ENCODE results near the gene ATP2C1. TPM values are rescaled to one million over a fixed set of nuclear protein-coding genes. Genes with fewer than 3 reads are reported as not detected.

Gene ATP2C1
- total RNA-seq, 2 donors from 2014 or later = 76.0 to 79.6 TPM

- no peak overlapping the region for H3K27ac Mint-ChIP-seq
- no peak for ATAC-seq (replicated peaks in 1 of 2)
- H3K27me3 Mint-ChIP-seq (ENCODE audit: low read depth) = no peaks in the 10 kb centered on the region
- peaks cover under 1% of the 10 kb centered on the region for H3K4me1 Mint-ChIP-seq (ENCODE audit: low read depth)
- DNase-seq = no peak
- H3K4me3 Mint-ChIP-seq = no peak overlapping the region
- peaks cover 5 to 6% of the 10 kb centered on the region in 2 donors for H3K36me3 Mint-ChIP-seq (ENCODE audit: insufficient read depth in 2 of 2)
- H3K9me3 Mint-ChIP-seq = no peaks in the 10 kb centered on the region
These were observed 82.8 kb downstream of the ATP2C1 start for GRCh38 chr3:130976706-130977105.

GRCh38 chr3:130979117-130979516 is 85.2 kb downstream of the ATP2C1 start:
- no peaks in the 10 kb centered on the region for H3K4me1 Mint-ChIP-seq (ENCODE audit: low read depth)
- ATAC-seq (replicated peaks in 1 of 2) (no peak), DNase-seq (no peak)
- H3K27me3 Mint-ChIP-seq (ENCODE audit: low read depth) = no peaks in the 10 kb centered on the region
- no peaks in the 10 kb centered on the region for H3K9me3 Mint-ChIP-seq
- H3K4me3 Mint-ChIP-seq = no peak overlapping the region
- H3K36me3 Mint-ChIP-seq (ENCODE audit: insufficient read depth in 2 of 2) = peaks cover 1 to 2% of the 10 kb centered on the region in 2 donors
- H3K27ac Mint-ChIP-seq = no peak overlapping the region

GRCh38 chr3:130981469-130981868 is 87.6 kb downstream of the ATP2C1 start:
- Mint-ChIP-seq H3K27ac (no peak overlapping the region), H3K4me1 (ENCODE audit: low read depth) (no peaks in the 10 kb centered on the region), H3K9me3 (no peaks in the 10 kb centered on the region), H3K36me3 (ENCODE audit: insufficient read depth in 2 of 2) (peaks cover 0 to 1% of the 10 kb centered on the region in 2 donors), H3K4me3 (no peak overlapping the region), H3K27me3 (ENCODE audit: low read depth) (no peaks in the 10 kb centered on the region)
- ATAC-seq (replicated peaks in 1 of 2) (no peak), DNase-seq (no peak)

GRCh38 chr3:130990282-130990681 is 96.4 kb downstream of the ATP2C1 start:
- ATAC-seq (replicated peaks in 1 of 2) (no peak), DNase-seq (no peak)
- H3K4me3 Mint-ChIP-seq = no peak overlapping the region
- H3K27me3 Mint-ChIP-seq (ENCODE audit: low read depth) = no peaks in the 10 kb centered on the region
- peak overlapping the region; percentile 21 for H3K27ac Mint-ChIP-seq
- H3K9me3 Mint-ChIP-seq = no peaks in the 10 kb centered on the region
- peaks cover 10% of the 10 kb centered on the region for H3K4me1 Mint-ChIP-seq (ENCODE audit: low read depth)
- H3K36me3 Mint-ChIP-seq (ENCODE audit: insufficient read depth in 2 of 2) = peaks cover 6 to 9% of the 10 kb centered on the region in 2 donors

- DNase-seq (peak in 1 of 2 donors; percentile 3), ATAC-seq (replicated peaks in 1 of 2) (peak; percentile 49 to 53)
- Mint-ChIP-seq H3K9me3 (no peaks in the 10 kb centered on the region), H3K4me3 (no peak overlapping the region), H3K27me3 (ENCODE audit: low read depth) (no peaks in the 10 kb centered on the region), H3K36me3 (ENCODE audit: insufficient read depth in 2 of 2) (peaks cover 6 to 13% of the 10 kb centered on the region in 2 donors), H3K27ac (no peak overlapping the region), H3K4me1 (ENCODE audit: low read depth) (peaks cover 10% of the 10 kb centered on the region)
These were observed 97.2 kb downstream of the ATP2C1 start for GRCh38 chr3:130991126-130991525.

- Mint-ChIP-seq H3K4me3 (no peak overlapping the region), H3K27me3 (ENCODE audit: low read depth) (no peaks in the 10 kb centered on the region), H3K4me1 (ENCODE audit: low read depth) (peaks cover 10% of the 10 kb centered on the region), H3K36me3 (ENCODE audit: insufficient read depth in 2 of 2) (peaks cover 6 to 13% of the 10 kb centered on the region in 2 donors), H3K9me3 (no peaks in the 10 kb centered on the region), H3K27ac (no peak overlapping the region)
- ATAC-seq (replicated peaks in 1 of 2) = no peak
- no peak for DNase-seq
These were observed 98.5 kb downstream of the ATP2C1 start for GRCh38 chr3:130992344-130992743.

GRCh38 chr3:130997289-130997688 is 103.4 kb downstream of the ATP2C1 start:
- no peak overlapping the region for H3K4me3 Mint-ChIP-seq
- no peaks in the 10 kb centered on the region for H3K27me3 Mint-ChIP-seq (ENCODE audit: low read depth)
- no peaks in the 10 kb centered on the region for H3K9me3 Mint-ChIP-seq
- H3K27ac Mint-ChIP-seq = no peak overlapping the region
- no peak for ATAC-seq (replicated peaks in 1 of 2)
- DNase-seq = no peak
- no peaks in the 10 kb centered on the region for H3K4me1 Mint-ChIP-seq (ENCODE audit: low read depth)
- peaks cover 0 to 7% of the 10 kb centered on the region in 2 donors for H3K36me3 Mint-ChIP-seq (ENCODE audit: insufficient read depth in 2 of 2)

GRCh38 chr3:131001071-131001470 is 107.2 kb downstream of the ATP2C1 start:
- H3K4me3 Mint-ChIP-seq = no peak overlapping the region
- peaks cover 12% of the 10 kb centered on the region for H3K4me1 Mint-ChIP-seq (ENCODE audit: low read depth)
- DNase-seq (no peak), ATAC-seq (replicated peaks in 1 of 2) (no peak)
- peaks cover 6 to 8% of the 10 kb centered on the region in 2 donors for H3K36me3 Mint-ChIP-seq (ENCODE audit: insufficient read depth in 2 of 2)
- H3K27me3 Mint-ChIP-seq (ENCODE audit: low read depth) = no peaks in the 10 kb centered on the region
- no peaks in the 10 kb centered on the region for H3K9me3 Mint-ChIP-seq
- H3K27ac Mint-ChIP-seq = no peak overlapping the region

GRCh38 chr3:131004603-131005002 is 110.7 kb downstream of the ATP2C1 start:
- Mint-ChIP-seq H3K9me3 (no peaks in the 10 kb centered on the region), H3K36me3 (ENCODE audit: insufficient read depth in 2 of 2) (peaks cover 6 to 12% of the 10 kb centered on the region in 2 donors), H3K27me3 (ENCODE audit: low read depth) (no peaks in the 10 kb centered on the region), H3K4me1 (ENCODE audit: low read depth) (peaks cover 18% of the 10 kb centered on the region), H3K27ac (peak overlapping the region; percentile 42), H3K4me3 (no peak overlapping the region)
- ATAC-seq (replicated peaks in 1 of 2) = no peak
- no peak for DNase-seq

GRCh38 chr3:131007256-131007655 is 113.4 kb downstream of the ATP2C1 start:
- Mint-ChIP-seq H3K4me3 (no peak overlapping the region), H3K9me3 (no peaks in the 10 kb centered on the region), H3K27me3 (ENCODE audit: low read depth) (no peaks in the 10 kb centered on the region), H3K27ac (no peak overlapping the region), H3K36me3 (ENCODE audit: insufficient read depth in 2 of 2) (peaks cover 8 to 16% of the 10 kb centered on the region in 2 donors), H3K4me1 (ENCODE audit: low read depth) (peaks cover 18% of the 10 kb centered on the region)
- ATAC-seq (replicated peaks in 1 of 2) = no peak
- DNase-seq = no peak

- DNase-seq (no peak), ATAC-seq (replicated peaks in 1 of 2) (no peak)
- H3K27ac Mint-ChIP-seq = no peak overlapping the region
- peaks cover 18% of the 10 kb centered on the region for H3K4me1 Mint-ChIP-seq (ENCODE audit: low read depth)
- peaks cover 8 to 16% of the 10 kb centered on the region in 2 donors for H3K36me3 Mint-ChIP-seq (ENCODE audit: insufficient read depth in 2 of 2)
- H3K4me3 Mint-ChIP-seq = no peak overlapping the region
- H3K9me3 Mint-ChIP-seq = no peaks in the 10 kb centered on the region
- no peaks in the 10 kb centered on the region for H3K27me3 Mint-ChIP-seq (ENCODE audit: low read depth)
These were observed 113.9 kb downstream of the ATP2C1 start for GRCh38 chr3:131007782-131008181.

GRCh38 chr3:131008326-131008725 is 114.4 kb downstream of the ATP2C1 start:
- DNase-seq (no peak), ATAC-seq (replicated peaks in 1 of 2) (no peak)
- Mint-ChIP-seq H3K4me3 (no peak overlapping the region), H3K4me1 (ENCODE audit: low read depth) (peaks cover 18% of the 10 kb centered on the region), H3K27me3 (ENCODE audit: low read depth) (no peaks in the 10 kb centered on the region), H3K36me3 (ENCODE audit: insufficient read depth in 2 of 2) (peaks cover 9 to 19% of the 10 kb centered on the region in 2 donors), H3K27ac (no peak overlapping the region), H3K9me3 (no peaks in the 10 kb centered on the region)

GRCh38 chr3:131009698-131010097 is 115.8 kb downstream of the ATP2C1 start:
- Mint-ChIP-seq H3K4me1 (ENCODE audit: low read depth) (peaks cover 13% of the 10 kb centered on the region), H3K27ac (no peak overlapping the region), H3K36me3 (ENCODE audit: insufficient read depth in 2 of 2) (peaks cover 10 to 17% of the 10 kb centered on the region in 2 donors), H3K9me3 (no peaks in the 10 kb centered on the region), H3K4me3 (no peak overlapping the region), H3K27me3 (ENCODE audit: low read depth) (no peaks in the 10 kb centered on the region)
- DNase-seq (no peak), ATAC-seq (replicated peaks in 1 of 2) (peak in 1 of 2 donors; percentile 20)

GRCh38 chr3:131018970-131019369 is 125.1 kb downstream of the ATP2C1 start:
- Mint-ChIP-seq H3K27ac (no peak overlapping the region), H3K4me3 (no peak overlapping the region), H3K36me3 (ENCODE audit: insufficient read depth in 2 of 2) (peaks cover 7 to 21% of the 10 kb centered on the region in 2 donors), H3K4me1 (ENCODE audit: low read depth) (peaks cover 38% of the 10 kb centered on the region), H3K27me3 (ENCODE audit: low read depth) (no peaks in the 10 kb centered on the region), H3K9me3 (no peaks in the 10 kb centered on the region)
- ATAC-seq (replicated peaks in 1 of 2) (no peak), DNase-seq (no peak)

All from activated T-cell treated with anti-CD3 and anti-CD28 coated beads, Interleukin-2, amount 50 U/mL, for 72 hours (primary cell).